GM21528 (cell line): ENCODE results near the gene FBXL22.
A peak's percentile ranks its signal among the peaks of the same experiment; 100 is the strongest.

Experiments
- ATAC-seq: cut with Tn5 transposase; IDR thresholded peaks from one replicate; pipeline ENCODE4 v1.9.1; 2021; ENCODE audit warnings: mild to moderate bottlenecking, moderate library complexity; ENCODE audit not compliant: unreplicated experiment, low FRiP score

The FBXL22 gene

DNA sequence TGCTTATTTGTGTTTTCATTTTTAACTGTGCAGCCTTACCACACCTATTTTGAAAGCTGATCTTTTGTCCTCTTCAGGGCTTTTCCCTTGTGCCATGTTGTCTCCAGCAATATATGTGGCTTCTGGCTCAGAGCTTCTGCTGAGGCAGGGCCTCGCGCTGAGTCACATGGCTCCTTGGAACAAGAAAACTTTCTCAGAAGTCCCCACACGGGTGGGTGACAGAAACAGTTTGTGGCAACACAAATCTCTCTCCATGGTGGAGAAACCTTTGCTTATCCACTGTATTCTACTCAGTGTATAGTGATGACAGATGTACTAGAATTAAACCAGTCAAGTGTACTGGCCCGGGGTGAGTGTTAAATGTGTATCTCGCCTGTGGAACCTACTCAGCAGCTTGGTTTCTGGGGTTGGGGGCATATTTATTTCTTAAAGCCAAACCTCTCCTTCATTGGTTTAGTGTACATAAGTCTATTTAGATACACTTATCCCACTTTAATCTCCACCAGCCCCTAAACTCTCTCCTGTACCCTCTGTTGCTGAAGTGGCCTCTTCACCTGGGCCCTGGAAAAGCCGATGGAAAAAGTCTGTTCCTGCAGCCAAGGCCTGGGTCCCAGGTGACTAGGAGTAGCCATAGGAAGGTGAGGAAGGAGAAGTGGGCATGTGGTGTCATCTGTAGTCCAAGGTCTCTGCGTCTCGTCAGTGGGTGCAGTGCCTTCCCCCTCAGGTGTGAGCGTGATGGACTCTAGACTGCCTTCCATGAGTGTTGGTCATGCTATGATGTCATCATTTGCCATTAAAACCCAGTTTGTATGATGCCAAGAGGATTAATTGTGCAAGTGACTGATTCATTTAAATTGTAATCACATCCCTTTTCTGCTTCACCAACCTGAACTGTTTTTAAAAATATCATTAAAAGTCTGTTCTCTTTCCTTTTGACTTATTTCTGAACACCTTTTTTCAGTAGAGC lies 3.2 kb upstream of the FBXL22 start:
- no peak for ATAC-seq

DNA sequence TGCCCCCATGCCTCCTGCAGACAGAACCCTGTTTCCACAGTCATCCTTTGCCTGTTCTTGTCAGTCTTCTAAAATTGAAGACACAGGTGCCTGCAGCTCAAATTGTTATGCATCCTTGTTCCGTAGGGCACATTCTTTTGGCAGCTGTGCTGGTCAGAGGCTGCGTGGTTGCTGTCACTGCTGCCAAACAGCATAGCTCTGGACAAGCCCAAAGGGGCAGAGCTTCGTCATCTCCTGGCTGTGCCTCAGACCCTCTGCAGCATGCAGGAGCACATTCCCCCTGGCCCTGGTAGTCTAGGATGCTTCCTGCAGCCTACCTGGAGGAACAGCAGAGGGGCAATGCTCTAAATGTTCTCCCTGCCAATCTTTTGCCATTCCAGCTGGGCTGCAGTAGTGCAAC lies 2.1 kb upstream of the FBXL22 start:
- no peak for ATAC-seq

DNA sequence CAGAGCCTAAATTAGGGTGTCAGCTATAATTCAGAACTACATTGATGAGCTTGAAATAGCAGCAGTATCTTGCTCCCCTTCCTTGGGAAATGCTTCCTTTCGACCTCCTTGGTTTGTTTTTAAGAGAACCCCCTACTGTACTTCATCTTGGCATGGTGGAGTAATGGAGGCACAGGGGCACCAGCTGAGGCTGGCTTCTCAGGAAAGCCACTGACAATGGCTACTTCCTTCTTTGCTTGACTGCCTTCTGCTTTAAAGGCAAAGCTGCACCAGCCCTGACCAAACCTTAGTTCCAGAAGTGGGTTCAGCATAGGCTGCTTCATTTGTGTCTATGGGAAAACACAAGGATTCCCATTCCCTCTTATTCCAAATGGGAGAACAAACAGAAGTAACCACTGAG lies 1.5 kb upstream of the FBXL22 start:
- no peak for ATAC-seq

DNA sequence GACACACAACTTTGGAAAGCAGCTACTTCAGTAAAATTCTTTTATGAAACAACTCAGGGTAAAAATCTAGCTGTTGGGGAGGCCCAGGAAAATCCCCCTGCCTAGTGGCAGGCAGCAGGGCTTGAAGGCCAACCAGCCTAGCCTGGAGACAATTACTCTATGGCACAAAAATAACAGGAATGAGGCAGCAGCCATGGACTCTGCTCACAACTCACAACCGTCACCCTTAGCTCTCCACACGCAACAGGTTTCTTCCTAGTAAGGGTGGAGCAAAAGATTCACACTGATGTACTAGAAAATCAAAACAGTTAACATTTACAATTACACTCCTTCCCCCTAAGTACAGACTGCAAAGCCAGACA lies 530 bp upstream of the FBXL22 start:
- ATAC-seq, result no peak

DNA sequence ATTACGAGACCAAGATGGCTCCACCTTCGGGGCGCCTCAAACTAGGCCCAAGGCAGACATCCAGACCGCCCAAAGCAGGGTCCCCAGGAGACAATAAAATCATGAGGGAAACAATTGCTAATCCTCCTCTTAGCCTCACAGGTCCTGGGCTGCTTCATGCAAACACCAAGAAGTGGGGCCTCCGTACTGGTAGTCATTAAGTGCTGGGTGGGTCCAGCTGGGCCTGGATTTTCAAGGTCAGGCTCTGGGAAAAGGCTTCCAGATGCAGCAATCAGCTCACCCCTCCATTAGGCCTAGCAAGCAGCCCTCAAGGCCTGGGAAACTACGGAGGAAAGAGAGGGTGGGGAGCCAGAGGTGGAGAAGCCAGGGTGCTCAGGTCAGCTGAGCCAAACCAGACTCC lies 634 bp downstream of the FBXL22 start:
- ATAC-seq, result no peak

DNA sequence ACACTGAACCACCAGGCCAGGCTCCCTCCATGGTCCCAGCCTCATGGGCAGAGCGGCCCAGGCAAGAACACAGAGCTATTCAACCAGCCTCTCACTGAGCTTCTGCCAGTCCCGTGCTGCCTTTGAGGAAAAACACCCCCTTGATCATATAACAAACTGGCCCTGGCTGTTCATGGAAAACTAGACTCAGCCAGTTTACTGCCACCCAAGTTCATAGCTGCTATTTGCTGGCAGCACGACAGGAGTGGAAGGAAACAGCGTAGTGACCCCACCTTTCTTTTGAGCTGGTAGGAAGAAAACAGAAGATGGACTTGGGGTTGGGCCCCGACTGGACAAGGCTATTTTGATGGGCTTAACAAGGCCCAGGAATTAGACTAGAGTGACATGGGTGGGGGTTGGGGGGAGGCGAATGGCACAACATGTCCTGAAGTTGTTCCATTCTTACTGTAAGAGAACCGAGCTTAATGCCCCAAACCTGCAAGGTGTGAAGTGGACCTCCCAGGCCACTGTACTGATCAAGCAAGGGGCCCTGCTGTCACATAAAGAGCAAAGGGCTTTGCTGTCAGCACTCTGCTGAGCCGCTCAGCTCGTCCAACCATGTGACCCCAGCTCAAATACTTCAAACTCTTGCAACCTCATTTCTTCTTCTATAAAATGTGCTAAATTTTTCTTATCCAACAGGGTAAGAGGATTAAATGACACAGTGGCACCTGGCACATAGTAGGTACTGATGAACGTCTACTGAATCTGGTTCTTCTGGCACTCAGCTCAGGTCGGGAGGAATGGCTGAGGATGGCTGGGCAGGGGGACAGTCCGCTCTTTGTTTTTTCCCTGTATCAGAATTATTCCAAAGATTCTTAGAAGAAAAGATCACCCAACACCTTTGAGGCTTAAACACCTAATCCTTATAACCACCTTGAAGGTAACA lies 1.6 kb downstream of the FBXL22 start:
- ATAC-seq, result no peak

DNA sequence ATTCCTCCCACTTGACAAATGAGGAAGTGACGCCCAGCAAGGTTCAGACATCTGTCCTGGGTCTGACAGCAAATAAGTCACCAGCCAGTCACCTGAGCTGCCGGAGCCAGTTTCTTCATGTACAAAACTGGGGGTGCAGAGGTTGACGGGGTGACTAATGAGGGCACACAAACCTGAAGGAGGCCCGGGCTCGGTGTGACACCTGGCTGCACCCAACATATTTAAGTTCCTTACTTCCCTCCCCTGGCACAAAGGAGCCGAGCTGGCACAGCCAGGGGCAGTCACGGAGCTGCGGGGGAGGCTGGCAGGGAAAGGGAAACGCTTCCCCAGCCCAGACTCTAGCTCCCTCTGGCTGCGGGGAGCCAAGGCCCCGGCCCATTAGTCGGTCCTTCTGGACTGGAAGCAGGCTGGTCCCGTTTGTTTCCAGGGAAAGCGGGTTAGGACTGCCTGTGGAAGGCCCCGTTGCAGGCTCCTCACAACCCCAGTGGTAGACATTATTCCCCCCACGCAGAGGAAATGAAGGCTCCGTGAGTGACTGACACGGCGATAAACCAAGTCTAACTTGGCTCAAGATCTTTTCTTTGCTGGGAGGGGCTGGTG lies 2.3 kb downstream of the FBXL22 start:
- no peak for ATAC-seq

DNA sequence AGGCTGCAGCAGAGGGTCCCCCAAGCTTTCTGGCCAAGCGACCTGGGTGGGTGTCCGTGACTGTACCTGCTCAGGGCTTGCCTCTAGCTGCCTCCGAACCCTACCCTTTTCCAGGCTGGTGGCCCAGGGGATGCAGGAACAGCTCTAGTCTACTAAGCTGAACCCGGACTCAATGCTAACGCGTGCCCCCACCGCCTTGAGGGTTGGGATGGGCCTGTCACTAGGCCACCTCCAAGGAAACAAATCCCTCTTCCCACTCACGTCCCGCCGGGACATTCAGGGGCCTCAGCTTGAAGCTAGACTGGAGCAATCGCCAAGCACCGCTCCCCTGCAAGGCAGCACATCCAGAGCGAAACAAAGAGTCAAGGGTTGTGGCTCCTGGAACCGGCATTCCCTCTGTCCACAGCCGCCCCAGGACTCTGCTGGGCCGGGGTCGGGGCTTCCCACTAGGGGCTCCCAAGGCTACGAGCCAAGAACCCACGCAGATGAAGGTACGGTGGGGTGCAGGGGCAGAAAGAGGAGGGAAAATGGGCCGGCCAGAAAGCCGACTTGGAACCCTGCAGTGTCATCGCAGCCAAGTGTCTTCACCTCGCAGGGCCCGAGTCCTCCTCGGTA lies 2.9 kb downstream of the FBXL22 start:
- ATAC-seq, result no peak

DNA sequence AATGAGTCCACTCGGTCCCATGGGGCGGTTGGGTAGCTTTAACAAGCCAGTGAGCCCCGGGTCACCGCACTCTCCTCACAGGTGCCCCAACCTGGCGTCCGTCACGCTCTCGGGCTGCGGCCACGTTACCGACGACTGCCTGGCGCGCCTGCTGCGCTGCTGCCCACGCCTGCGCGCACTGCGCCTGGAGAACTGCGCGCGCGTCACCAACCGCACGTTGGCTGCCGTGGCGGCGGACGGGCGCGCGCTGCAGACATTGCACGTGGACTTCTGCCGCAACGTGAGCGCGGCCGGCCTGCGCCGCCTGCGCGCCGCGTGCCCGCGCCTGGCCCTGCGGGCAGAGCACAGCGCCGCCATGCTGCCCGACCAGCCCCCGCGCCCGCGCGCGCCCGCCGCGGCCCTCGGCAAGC lies 3.4 kb downstream of the FBXL22 start:
- ATAC-seq, result peak; percentile 64

DNA sequence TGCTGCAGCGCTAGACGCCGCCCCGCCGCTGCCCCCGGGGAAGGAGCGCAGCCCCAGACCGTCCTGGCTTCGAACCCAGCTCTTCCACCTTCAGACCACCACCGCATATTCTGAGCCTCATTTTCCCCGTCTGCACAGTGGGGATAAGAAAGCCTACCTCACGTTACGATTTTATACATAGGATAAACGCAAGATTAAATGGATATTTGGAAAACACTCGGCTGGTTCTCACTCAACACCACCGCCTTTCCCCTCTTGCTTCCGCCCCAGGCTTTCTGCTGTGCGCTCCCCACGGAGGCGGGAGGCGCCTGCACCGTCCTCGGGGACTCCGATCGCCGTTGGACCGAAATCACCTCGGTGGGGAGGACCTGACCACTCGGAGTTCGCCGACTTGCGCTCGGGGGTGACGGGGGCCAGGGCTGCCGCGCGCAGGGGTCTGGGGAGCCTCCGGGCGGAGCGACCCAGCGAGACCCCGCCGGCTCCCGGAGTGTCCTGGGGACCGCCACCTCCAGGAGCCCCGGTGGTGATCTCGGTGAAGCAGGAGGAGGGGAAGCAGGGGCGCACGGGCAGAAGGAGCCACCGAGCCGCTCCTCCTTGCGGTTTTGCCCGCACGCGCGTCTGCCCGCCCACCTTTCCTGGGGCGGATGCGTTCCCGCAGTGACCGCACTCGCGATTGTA lies 4.0 kb downstream of the FBXL22 start:
- peak; percentile 26 for ATAC-seq

DNA sequence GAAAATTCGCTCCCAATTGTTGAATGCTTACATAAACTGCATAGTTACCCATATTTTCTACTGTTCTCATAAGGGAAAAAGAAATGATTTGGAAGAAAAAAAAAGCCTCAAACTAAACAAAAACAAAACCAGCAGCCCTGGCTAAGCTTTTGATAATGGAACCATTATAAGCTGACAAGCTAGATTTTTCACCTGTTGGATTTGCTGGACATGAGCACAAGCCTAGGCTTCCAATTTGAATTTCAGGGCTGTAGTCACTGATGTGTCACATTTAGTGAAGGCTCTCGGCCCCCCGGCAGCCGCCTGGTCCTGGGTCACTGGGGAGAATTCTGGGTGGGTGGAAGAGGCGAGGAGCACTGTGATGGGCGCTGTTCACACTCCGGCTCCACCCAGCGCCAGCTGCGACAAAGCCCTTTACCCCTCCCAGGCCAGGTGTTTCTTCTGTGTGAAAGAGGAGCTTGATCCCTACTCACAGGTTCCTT lies 4.6 kb downstream of the FBXL22 start:
- ATAC-seq, result no peak

DNA sequence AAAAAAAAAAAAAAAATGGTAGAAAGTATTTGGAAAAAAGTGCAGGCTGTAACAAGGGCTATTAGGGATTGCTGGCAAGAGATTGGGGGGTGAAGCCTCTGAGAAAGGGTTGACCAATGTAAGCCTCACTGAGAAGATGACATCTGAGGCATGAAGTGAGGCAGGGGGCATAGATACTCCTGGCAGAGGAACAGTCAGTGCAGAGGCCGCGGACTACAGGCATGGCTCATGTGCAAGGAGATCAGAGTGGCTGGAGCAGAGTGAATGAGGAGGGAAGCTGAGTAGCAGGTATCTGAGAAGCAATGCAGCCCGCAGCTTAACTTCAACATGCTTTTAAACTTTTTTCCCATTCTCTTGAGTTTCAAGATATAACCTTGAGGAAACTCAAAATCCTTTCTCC lies 5.4 kb downstream of the FBXL22 start:
- no peak for ATAC-seq

DNA sequence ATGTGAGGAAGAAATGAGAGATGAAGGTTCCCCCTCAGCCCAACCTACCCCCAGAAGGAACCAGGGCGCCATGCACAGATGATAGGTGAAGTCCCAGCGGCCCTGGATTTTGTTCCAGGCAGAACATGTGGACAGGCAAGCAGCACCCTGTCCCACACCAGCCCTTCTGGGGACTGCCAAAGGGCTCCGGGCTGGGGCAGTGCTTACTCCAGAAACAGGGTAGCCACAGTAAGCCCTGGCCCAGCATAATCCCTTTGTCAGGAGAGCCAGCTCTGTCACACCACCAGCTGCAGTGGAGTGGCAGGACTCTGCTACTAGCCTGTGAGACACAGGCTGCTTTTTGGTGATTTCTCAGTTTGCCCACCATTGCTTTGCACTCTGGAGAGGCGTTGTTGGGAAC lies 6.3 kb downstream of the FBXL22 start:
- ATAC-seq, result no peak

DNA sequence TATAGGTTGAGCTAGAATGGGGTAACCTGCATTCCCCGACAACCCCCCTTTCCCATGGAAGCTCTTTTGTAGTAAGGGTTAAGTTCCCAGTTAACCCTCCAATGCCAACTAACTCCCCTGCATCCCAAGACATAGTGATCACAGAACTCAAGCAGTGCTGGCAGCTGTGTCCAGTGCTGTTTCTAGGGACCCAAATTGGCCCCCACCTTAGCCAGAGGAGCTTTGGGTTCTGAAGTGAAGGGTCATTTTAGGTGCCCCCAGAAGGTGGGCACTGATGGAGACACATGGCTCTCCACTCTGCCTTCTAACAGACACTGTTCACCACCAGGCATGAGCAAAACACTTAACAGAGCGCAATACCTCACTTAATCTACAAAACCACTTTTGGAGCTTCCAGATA lies 7.1 kb downstream of the FBXL22 start:
- no peak for ATAC-seq

DNA sequence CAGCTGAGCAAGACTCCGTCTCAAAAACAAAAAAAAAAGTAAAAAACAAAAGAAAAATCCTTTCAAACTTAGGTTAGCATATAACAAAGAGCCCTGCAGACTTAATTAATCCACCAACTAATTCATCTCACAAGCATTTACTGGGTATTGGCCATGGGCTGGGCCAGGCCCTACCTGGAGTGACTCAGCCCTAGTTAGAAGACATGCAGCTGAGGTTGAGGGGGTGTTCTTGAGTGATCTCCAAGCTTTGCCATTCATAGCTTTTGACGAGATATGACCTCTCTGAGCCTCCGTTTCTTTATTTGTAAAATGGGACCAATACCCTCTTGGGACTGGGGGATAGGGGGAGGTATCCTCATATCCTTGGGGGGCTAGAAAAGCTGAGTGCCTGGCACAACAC lies 7.8 kb downstream of the FBXL22 start:
- ATAC-seq, result no peak

DNA sequence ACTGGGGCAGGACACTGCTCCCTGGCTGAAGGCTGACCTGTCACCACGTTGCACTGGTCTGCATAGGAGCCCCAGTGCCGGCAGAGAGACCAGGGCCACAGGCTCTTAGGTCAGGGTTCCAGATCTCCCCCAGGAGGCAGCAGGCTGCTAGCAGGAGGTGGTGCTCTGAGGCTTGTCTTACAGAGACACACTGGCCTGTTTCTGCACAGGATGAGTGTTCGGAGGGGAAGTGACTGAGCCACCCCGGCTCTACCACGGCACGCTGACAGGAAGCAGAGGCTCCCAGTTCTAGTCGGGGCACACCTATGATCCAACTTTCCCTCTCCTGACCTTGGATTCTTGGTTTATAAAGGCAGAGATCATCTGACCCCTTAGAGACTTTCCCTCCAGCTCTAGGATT lies 8.6 kb downstream of the FBXL22 start:
- no peak for ATAC-seq

DNA sequence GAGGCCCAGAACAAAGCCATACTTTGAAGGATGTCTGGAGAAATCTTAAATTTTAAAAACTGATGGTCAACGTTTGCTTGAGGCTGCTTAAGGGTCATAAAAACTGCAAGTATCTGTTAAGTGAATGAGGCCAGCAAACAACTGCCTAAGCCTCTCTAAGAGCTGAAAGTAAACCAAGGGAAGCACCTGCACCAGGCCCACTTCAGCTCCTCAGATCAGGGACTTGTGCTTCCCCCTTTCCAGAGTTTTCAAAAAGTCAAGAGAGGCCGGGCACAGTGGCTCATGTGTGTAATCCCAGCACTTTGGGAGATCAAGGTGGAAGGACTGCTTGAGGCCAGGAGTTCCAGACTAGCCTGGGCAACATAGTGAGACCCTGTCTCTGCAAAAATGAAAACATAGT lies 9.1 kb downstream of the FBXL22 start:
- ATAC-seq, result no peak

DNA sequence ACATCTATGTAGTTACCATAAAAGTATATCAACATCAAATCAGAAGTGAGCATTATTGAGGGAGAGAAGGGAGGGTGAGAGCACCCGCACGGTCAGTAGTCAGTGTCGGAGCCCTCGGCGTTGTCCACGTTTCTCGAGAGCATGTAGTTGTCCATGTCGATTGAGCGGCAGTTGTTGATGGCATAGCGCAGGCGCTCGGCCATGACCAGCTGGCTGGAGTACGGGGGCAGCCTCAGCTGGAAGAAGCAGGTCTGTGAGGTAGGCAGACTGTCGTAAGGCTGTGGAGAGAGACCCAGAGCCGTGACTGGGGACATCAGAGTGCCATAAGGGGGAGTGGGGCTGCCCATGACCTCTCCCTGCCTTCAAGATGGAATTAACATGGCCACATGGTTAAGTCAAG lies 11.8 kb downstream of the FBXL22 start:
- ATAC-seq, result no peak

DNA sequence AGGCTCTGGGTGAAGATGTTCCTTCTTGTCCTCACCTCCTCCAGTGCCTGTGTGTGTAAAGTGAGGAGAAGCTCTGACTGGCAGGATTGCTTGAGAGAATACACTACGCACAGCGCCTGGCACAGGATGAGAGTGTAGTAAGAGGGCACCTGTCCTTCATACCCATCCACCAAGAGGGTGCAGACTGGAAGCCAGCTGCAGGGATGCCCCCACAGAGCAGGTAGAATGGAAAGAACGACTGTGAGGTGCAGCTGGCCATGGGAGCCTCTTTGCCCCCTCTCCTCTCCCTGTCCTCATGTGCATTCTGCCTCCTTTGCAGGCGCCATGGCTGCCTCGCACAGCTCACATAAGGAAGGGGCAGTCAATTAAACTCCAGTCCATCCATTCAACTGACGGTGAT lies 12.3 kb downstream of the FBXL22 start:
- no peak for ATAC-seq
